ENCODE results near the gene HAGHL. TPM values are rescaled to one million over a fixed set of nuclear protein-coding genes. Genes with fewer than 3 reads are reported as not detected.
"Not testable (repeated sequence)": the region's sequence is repeated elsewhere in the genome, so short reads cannot be mapped to it uniquely, and the experiment has no call there.

The HAGHL gene
- total and polyA plus RNA-seq, 7 donors, result 0.92 to 10.5 (median 3.6) TPM

DNA sequence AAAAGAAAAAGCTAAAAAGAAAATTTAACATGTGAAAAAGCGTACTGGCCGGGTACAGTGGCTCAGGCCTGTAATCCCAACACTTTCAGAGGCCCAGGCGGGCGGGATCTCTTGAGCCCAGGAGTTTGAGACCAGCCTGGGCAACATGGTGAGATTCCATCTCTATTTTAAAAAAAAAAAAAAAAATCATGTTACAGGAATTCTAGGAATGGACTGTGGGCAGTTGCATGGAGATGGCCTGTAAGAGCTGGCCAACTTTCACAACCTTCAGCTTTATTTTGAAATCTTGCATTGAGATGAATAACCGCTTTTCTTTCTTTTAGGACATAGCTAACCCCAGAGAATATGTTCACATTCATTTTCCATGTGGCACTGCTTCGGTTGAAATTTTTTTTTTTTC, 22.1 kb downstream of the HAGHL start:
- DNase-seq, result no peak
- Histone ChIP-seq H3K27ac (no peak overlapping the region), H3K36me3 (no peaks in the 10 kb centered on the region), H3K27me3 (peaks cover 0 to 14% (median 11%) of the 10 kb centered on the region in 3 donors), H3K4me1 (no peaks in the 10 kb centered on the region), H3K4me3 (no peak overlapping the region), H3K9me3 (no peaks in the 10 kb centered on the region)
- no peak for TF ChIP-seq POLR2A (IDR thresholded peaks at IDR 0.05)
- no peak for TF ChIP-seq POLR2AphosphoS5 (IDR thresholded peaks at IDR 0.05)
- TF ChIP-seq, protein P1, sequence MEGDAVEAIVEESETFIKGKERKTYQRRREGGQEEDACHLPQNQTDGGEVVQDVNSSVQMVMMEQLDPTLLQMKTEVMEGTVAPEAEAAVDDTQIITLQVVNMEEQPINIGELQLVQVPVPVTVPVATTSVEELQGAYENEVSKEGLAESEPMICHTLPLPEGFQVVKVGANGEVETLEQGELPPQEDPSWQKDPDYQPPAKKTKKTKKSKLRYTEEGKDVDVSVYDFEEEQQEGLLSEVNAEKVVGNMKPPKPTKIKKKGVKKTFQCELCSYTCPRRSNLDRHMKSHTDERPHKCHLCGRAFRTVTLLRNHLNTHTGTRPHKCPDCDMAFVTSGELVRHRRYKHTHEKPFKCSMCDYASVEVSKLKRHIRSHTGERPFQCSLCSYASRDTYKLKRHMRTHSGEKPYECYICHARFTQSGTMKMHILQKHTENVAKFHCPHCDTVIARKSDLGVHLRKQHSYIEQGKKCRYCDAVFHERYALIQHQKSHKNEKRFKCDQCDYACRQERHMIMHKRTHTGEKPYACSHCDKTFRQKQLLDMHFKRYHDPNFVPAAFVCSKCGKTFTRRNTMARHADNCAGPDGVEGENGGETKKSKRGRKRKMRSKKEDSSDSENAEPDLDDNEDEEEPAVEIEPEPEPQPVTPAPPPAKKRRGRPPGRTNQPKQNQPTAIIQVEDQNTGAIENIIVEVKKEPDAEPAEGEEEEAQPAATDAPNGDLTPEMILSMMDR (IDR thresholded peaks at IDR 0.05), result no peak
- no peak for TF ChIP-seq EP300 (IDR thresholded peaks at IDR 0.05)
- intact Hi-C loops (cut with DNase I), result no loop called here
- 83 to 93% methylated on average over 6 of the region's 6 CpGs for WGBS, 2 donors

- intact Hi-C loops (cut with DNase I), result no loop called here
- Histone ChIP-seq H3K27ac (no peak overlapping the region), H3K9me3 (no peaks in the 10 kb centered on the region), H3K36me3 (no peaks in the 10 kb centered on the region), H3K4me3 (no peak overlapping the region), H3K27me3 (peaks cover 0 to 11% (median 11%) of the 10 kb centered on the region in 3 donors), H3K4me1 (no peaks in the 10 kb centered on the region)
- DNase-seq, result no peak
- WGBS, 2 donors, result 69 to 73% methylated on average over 9 of the region's 9 CpGs
- TF ChIP-seq, protein P1 (IDR thresholded peaks at IDR 0.05), result no peak
- TF ChIP-seq EP300 (IDR thresholded peaks at IDR 0.05) (no peak), POLR2A (IDR thresholded peaks at IDR 0.05) (no peak), POLR2AphosphoS5 (IDR thresholded peaks at IDR 0.05) (no peak)
Observed at GRCh38 chr16:750485-750884, 23.6 kb downstream of the HAGHL start.

- no peak overlapping the region for H3K27ac ChIP-seq
- no peak overlapping the region for H3K4me3 ChIP-seq
- no peaks in the 10 kb centered on the region for H3K36me3 ChIP-seq
- no peaks in the 10 kb centered on the region for H3K4me1 ChIP-seq
- no peak for TF ChIP-seq POLR2A (IDR thresholded peaks at IDR 0.05)
- no peak for TF ChIP-seq POLR2AphosphoS5 (IDR thresholded peaks at IDR 0.05)
- TF ChIP-seq EP300 (IDR thresholded peaks at IDR 0.05), result no peak
- TF ChIP-seq, protein P1 (IDR thresholded peaks at IDR 0.05), result no peak
- 55 to 70% methylated on average over 39 of the region's 39 CpGs for WGBS, 2 donors
- H3K27me3 ChIP-seq, result peaks cover 0 to 11% (median 10%) of the 10 kb centered on the region in 3 donors
- DNase-seq, result no peak
- peaks cover 0 to 1% (median 0%) of the 10 kb centered on the region in 4 donors for H3K9me3 ChIP-seq
- intact Hi-C loops (cut with DNase I), result no loop called here
Observed at GRCh38 chr16:751152-752006, 24.5 kb downstream of the HAGHL start.

GRCh38 chr16:752007-752312, 25.1 kb downstream of the HAGHL start:
- no peak for TF ChIP-seq POLR2AphosphoS5 (IDR thresholded peaks at IDR 0.05)
- TF ChIP-seq EP300 (IDR thresholded peaks at IDR 0.05), result no peak
- no peak for TF ChIP-seq POLR2A (IDR thresholded peaks at IDR 0.05)
- TF ChIP-seq, protein P1 (IDR thresholded peaks at IDR 0.05), result no peak
- no peak overlapping the region for H3K4me3 ChIP-seq
- no peak for DNase-seq
- peaks cover 0 to 11% (median 10%) of the 10 kb centered on the region in 3 donors for H3K27me3 ChIP-seq
- 25 to 58% methylated on average over 10 of the region's 10 CpGs for WGBS, 2 donors
- peaks cover 0 to 1% (median 0%) of the 10 kb centered on the region in 4 donors for H3K9me3 ChIP-seq
- intact Hi-C loops (cut with DNase I), result no loop called here
- no peaks in the 10 kb centered on the region for H3K4me1 ChIP-seq
- H3K36me3 ChIP-seq, result no peaks in the 10 kb centered on the region
- no peak overlapping the region for H3K27ac ChIP-seq

GRCh38 chr16:754121-754607, 27.3 kb downstream of the HAGHL start:
- H3K27ac ChIP-seq; intact Hi-C loops (cut with DNase I); H3K4me1 ChIP-seq; H3K36me3 ChIP-seq; H3K9me3 ChIP-seq; H3K4me3 ChIP-seq; DNase-seq: not testable (repeated sequence)
- 57 to 79% methylated on average over 11 of the region's 11 CpGs for WGBS, 2 donors
- H3K27me3 ChIP-seq, result peaks cover 0 to 11% (median 10%) of the 10 kb centered on the region in 3 donors
